Loucy (cell line): ENCODE measurements around the gene DBR1.

Source experiments
- H2AFZ ChIP-seq: fragments of 200-600 bp; sonication (generic); 2 replicates; pipeline ENCODE4 v1.6.0; 2016; ENCODE audit warnings: antibody characterized with exemption, mild to moderate bottlenecking, low read length, moderate library complexity
- H3F3A ChIP-seq: fragments of 200-600 bp; 2 replicates; pipeline ENCODE4 v1.6.0; 2016; ENCODE audit warnings: antibody characterized with exemption, low read depth, mild to moderate bottlenecking
- H3K27me3 ChIP-seq: fragments of 200-600 bp; sonication (generic); 2 replicates; pipeline ENCODE4 v1.6.1; 2014; ENCODE audit warnings: low read length, mild to moderate bottlenecking; ENCODE audit not compliant: insufficient read depth, poor library complexity, severe bottlenecking
- H3K36me3 ChIP-seq: fragments of 200-600 bp; sonication (generic); 2 replicates; pipeline ENCODE4 v1.6.1; 2016; ENCODE audit warnings: low read length; ENCODE audit not compliant: insufficient read depth
- H3K4me1 ChIP-seq: fragments of 200-600 bp; sonication (generic); 2 replicates; pipeline ENCODE4 v1.5.1; 2014; ENCODE audit warnings: low read length, mild to moderate bottlenecking; ENCODE audit not compliant: insufficient read depth, poor library complexity, severe bottlenecking
- H3K4me2 ChIP-seq: fragments of 200-600 bp; sonication (generic); 2 replicates; pipeline ENCODE4 v1.6.0; 2014; ENCODE audit warnings: antibody characterized with exemption, low read length, low read depth, mild to moderate bottlenecking; ENCODE audit not compliant: poor library complexity, severe bottlenecking
- H3K4me3 ChIP-seq: fragments of 200-600 bp; sonication (generic); 2 replicates; pipeline ENCODE4 v1.5.1; 2014; ENCODE audit warnings: low read length, mild to moderate bottlenecking, mixed read lengths; ENCODE audit not compliant: poor library complexity, severe bottlenecking
- H3K79me2 ChIP-seq: fragments of 200-600 bp; sonication (generic); 2 replicates; pipeline ENCODE4 v1.6.1; 2014; ENCODE audit warnings: low read length; ENCODE audit not compliant: insufficient read depth
- H3K9ac ChIP-seq: fragments of 200-600 bp; sonication (generic); 2 replicates; pipeline ENCODE4 v1.6.0; 2014; ENCODE audit warnings: mild to moderate bottlenecking, low read depth, low read length, moderate library complexity; ENCODE audit not compliant: poor library complexity, severe bottlenecking
- H3K9me2 ChIP-seq: fragments of 200-600 bp; sonication (generic); replicated peaks from 2 replicates; pipeline ENCODE4 v1.6.1; 2016; ENCODE audit warnings: low read depth, low read length, mixed read lengths
- H3K9me3 ChIP-seq: fragments of 200-600 bp; sonication (generic); 2 replicates; pipeline ENCODE4 v1.6.1; 2014; ENCODE audit warnings: mild to moderate bottlenecking, antibody characterized with exemption, low read length, low read depth; ENCODE audit not compliant: insufficient read depth
- H4K20me1 ChIP-seq: fragments of 200-600 bp; sonication (generic); 2 replicates; pipeline ENCODE4 v1.6.0; 2014; ENCODE audit warnings: antibody characterized with exemption, low read length, mild to moderate bottlenecking; ENCODE audit not compliant: insufficient read depth, poor library complexity, severe bottlenecking
- EZH2phosphoT487 ChIP-seq: fragments of 200-600 bp; IDR thresholded peaks from 2 replicates; pipeline ENCODE4 v1.6.1; 2018; ENCODE audit warnings: antibody characterized with exemption, mild to moderate bottlenecking, moderate library complexity, borderline replicate concordance
- TF ChIP-seq, protein P1 (sequence below): fragments of 200-600 bp; sonication (generic); conservative IDR thresholded peaks from 2 replicates; pipeline ENCODE4 v1.5.1; 2014; ENCODE audit warnings: mild to moderate bottlenecking, antibody characterized with exemption, low read length

The DBR1 gene

DNA sequence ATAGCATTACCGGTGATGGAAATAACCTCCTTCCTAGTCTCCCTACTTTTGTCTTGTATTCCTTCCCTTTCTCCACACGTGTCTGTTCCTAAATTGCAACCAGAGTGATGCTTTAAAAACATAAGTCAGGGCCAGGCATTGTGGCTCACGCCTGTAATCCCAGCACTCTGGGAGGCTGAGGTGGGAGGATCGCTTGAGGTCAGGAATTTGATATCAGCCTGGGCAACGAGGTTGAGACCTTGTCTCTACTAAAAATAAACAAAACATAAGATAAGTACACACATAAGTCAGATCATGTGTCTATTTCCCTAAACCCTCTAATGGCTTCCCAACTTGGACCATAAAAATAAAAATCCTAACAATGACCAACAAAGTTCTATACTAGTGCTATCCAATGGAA lies 30.8 kb upstream of the DBR1 start:
- Histone ChIP-seq H3K79me2 (peaks cover 100% of the 10 kb centered on the region), H3K36me3 (peaks cover 13% of the 10 kb centered on the region; the same call in 1 of the 2 replicates)

DNA sequence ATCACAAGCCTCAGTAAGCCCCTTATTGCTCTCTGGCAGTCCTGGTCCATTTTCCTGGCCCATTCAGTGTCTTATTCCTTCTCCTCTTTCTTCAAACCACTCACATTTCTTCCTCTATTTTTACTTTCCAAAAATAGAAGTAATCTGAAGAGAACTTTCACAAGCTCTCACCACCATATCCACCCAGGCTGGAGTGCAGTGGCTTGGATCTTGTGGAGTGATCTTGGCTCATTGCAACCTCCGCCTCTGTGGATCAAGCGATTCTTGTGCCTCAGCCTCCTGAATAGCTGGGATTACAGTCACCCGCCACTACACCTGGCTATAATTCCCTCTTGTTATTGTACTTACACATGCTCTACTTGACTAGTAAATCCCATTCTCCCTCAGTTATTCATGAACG lies 29.2 kb upstream of the DBR1 start:
- no peaks in the 10 kb centered on the region for H3K27me3 ChIP-seq
- no peak for TF ChIP-seq EZH2phosphoT487
- TF ChIP-seq, protein P1, sequence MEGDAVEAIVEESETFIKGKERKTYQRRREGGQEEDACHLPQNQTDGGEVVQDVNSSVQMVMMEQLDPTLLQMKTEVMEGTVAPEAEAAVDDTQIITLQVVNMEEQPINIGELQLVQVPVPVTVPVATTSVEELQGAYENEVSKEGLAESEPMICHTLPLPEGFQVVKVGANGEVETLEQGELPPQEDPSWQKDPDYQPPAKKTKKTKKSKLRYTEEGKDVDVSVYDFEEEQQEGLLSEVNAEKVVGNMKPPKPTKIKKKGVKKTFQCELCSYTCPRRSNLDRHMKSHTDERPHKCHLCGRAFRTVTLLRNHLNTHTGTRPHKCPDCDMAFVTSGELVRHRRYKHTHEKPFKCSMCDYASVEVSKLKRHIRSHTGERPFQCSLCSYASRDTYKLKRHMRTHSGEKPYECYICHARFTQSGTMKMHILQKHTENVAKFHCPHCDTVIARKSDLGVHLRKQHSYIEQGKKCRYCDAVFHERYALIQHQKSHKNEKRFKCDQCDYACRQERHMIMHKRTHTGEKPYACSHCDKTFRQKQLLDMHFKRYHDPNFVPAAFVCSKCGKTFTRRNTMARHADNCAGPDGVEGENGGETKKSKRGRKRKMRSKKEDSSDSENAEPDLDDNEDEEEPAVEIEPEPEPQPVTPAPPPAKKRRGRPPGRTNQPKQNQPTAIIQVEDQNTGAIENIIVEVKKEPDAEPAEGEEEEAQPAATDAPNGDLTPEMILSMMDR: no peak
- H4K20me1 ChIP-seq: peaks cover 46% of the 10 kb centered on the region

More for the DNA sequence above, 30.8 kb upstream of the DBR1 start:
- no peak for TF ChIP-seq EZH2phosphoT487
- TF ChIP-seq, protein P1: no peak
- H3K4me3 ChIP-seq: no peak overlapping the region
- H3K9ac ChIP-seq: no peak overlapping the region
- peaks cover 2% of the 10 kb centered on the region; the same call in 1 of the 2 replicates for H3F3A ChIP-seq
- H3K27me3 ChIP-seq: no peaks in the 10 kb centered on the region
- no peak overlapping the region for H2AFZ ChIP-seq
- peaks cover 43% of the 10 kb centered on the region for H3K4me1 ChIP-seq
- H3K9me3 ChIP-seq: no peaks in the 10 kb centered on the region
- H3K4me2 ChIP-seq: no peak overlapping the region
- peaks cover 62% of the 10 kb centered on the region for H4K20me1 ChIP-seq
- H3K9me2 ChIP-seq: no peaks in the 10 kb centered on the region

DNA sequence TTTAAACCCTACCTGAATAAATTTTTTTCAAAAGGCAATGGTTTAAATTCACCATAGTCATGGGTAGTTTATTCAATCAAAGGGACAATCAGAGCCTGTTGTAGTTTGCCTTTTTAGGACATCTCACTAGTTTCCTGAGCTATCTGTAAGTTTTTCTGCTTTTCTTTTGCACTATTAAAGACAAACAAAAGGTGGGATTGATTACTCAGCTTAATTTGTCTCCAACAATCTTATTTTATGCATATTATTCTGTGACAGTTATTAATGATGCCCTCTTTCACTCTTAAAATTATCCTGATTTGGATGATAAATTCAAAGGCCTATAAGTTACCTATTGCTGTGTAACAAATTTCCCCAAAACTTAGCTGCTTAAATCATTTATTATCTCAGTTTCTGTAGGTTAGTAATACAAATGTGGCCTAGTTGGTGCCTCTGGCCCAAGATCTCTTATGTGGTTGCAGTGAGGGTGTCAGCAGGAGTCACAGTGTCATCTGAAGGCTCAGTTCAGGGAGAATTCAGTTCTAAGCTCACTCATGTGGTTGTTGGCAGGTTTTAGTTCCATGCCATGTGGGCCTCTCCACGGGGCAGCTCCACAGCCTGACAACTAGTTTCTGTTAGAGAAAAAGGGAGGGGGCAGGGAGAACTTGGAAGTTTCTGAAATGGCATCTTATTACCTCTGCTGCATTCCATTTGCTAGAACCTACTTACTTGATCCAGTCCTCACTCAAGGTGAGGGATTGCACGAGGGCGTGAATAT lies 28.4 kb upstream of the DBR1 start:
- Histone ChIP-seq H2AFZ (no peak overlapping the region), H3K9me2 (no peaks in the 10 kb centered on the region), H3K4me1 (peaks cover 59% of the 10 kb centered on the region), H3F3A (peaks cover 11% of the 10 kb centered on the region; the same call in 1 of the 2 replicates), H3K4me3 (peak overlapping the region; percentile 6), H3K9ac (peak overlapping the region; percentile 52), H3K9me3 (no peaks in the 10 kb centered on the region), H3K79me2 (peaks cover 96% of the 10 kb centered on the region), H3K4me2 (peak overlapping the region; percentile 54), H3K27me3 (no peaks in the 10 kb centered on the region), H3K36me3 (peaks cover 11% of the 10 kb centered on the region; the same call in 1 of the 2 replicates), H4K20me1 (peaks cover 40% of the 10 kb centered on the region)
- TF ChIP-seq, protein P1: no peak
- no peak for TF ChIP-seq EZH2phosphoT487

More for the DNA sequence above, 29.2 kb upstream of the DBR1 start:
- H3K9me2 ChIP-seq: no peaks in the 10 kb centered on the region
- H3F3A ChIP-seq: peaks cover 11% of the 10 kb centered on the region; the same call in 1 of the 2 replicates
- no peak overlapping the region for H3K4me3 ChIP-seq
- peaks cover 13% of the 10 kb centered on the region; the same call in 1 of the 2 replicates for H3K36me3 ChIP-seq
- peaks cover 96% of the 10 kb centered on the region for H3K79me2 ChIP-seq
- H3K9ac ChIP-seq: peak overlapping the region; percentile 52
- H3K4me2 ChIP-seq: peak overlapping the region; percentile 54
- H2AFZ ChIP-seq: no peak overlapping the region
- H3K9me3 ChIP-seq: no peaks in the 10 kb centered on the region
- H3K4me1 ChIP-seq: peaks cover 57% of the 10 kb centered on the region
